Endothelial cell of umbilical vein (primary cell): Measurements from ENCODE around the gene MAP4K5. TPM values are rescaled to one million over a fixed set of nuclear protein-coding genes. Genes with fewer than 3 reads are reported as not detected.

Experiments
- BruUV-seq: library from RNA; stranded (reverse); fragments of 400-500 nt; replicated peaks from 2 replicates; lab custom pipeline; 2021; lab: Mats Ljungman, UMichigan
- CTCF ChIA-PET: fragments of 300-600, 350-600 bp; sonication (Branson Sonifier 250); formaldehyde crosslinking; loops from one replicate; lab custom pipeline; 2021; ENCODE audit warnings: antibody characterized with exemption, inconsistent platforms; lab: Charles Lee
- POLR2A ChIA-PET: fragments of 300-600, 350-600 bp; sonication (Branson Sonifier 250); formaldehyde crosslinking; loops from one replicate; lab custom pipeline; 2021; ENCODE audit warnings: antibody characterized with exemption, inconsistent platforms; lab: Charles Lee
- DNase-seq: peaks from one replicate; pipeline ENCODE4 v3.0.0-alpha.2; 2011; ENCODE audit warnings: low read depth, low spot score
- FAIRE-seq: peaks from 2 replicates; lab custom pipeline; 2011; peaks lifted over from hg19 to GRCh38; lab: Jason Lieb, UNC
- H2AFZ ChIP-seq: 2 replicates; pipeline ENCODE4 v1.6.0; 2012; ENCODE audit warnings: low read depth, low read length, control low read depth, inconsistent platforms
- H3K27ac ChIP-seq: 2 replicates; pipeline ENCODE4 v1.5.1; 2011; ENCODE audit warnings: low read depth, mild to moderate bottlenecking, control low read depth, low read length, moderate library complexity; ENCODE audit not compliant: insufficient read depth
- H3K27me3 ChIP-seq, 2 experiments: 2 replicates each; pipeline versions ENCODE4 v1.6.0 to v1.6.1; 2011; ENCODE audit warnings: low read length in 2 of 2, mixed read lengths in 1 of 2; ENCODE audit not compliant: control insufficient read depth in 2 of 2, insufficient read depth in 2 of 2
- H3K36me3 ChIP-seq, 2 experiments: 2 replicates in 1 of 2; 3 replicates in 1 of 2; pipeline ENCODE4 v1.5.1; 2011; ENCODE audit warnings: low read length in 2 of 2, mild to moderate bottlenecking in 1 of 2, moderate library complexity in 1 of 2; ENCODE audit not compliant: control insufficient read depth in 2 of 2, insufficient read depth in 2 of 2; ENCODE audit errors: extremely low read depth in 1 of 2
- H3K4me1 ChIP-seq: 3 replicates; pipeline ENCODE4 v1.5.1; 2011; ENCODE audit warnings: mild to moderate bottlenecking, low read length; ENCODE audit not compliant: control insufficient read depth, insufficient read depth; ENCODE audit errors: extremely low read depth
- H3K4me2 ChIP-seq: 2 replicates; pipeline ENCODE4 v1.6.1; 2011; ENCODE audit warnings: low read length, control low read depth, mixed read lengths; ENCODE audit not compliant: insufficient read depth
- H3K4me3 ChIP-seq, 3 experiments: fragments of 200-600 bp in 1 of 3; sonication (generic), shearing (Covaris generic) in 1 of 3; replicated peaks in 1 of 3; 2 replicates each; pipeline ENCODE4 v1.5.1; 2011 to 2016; ENCODE audit warnings: control low read depth in 3 of 3, low read length in 3 of 3, mild to moderate bottlenecking in 2 of 3, inconsistent platforms in 1 of 3, low read depth in 1 of 3, moderate library complexity in 1 of 3; ENCODE audit not compliant: insufficient read depth in 1 of 3
- H3K79me2 ChIP-seq: 2 replicates; pipeline ENCODE4 v1.6.0; 2012; ENCODE audit warnings: low read length, inconsistent platforms; ENCODE audit not compliant: control insufficient read depth, insufficient read depth
- H3K9ac ChIP-seq: replicated peaks from 2 replicates; pipeline ENCODE3; 2011; ENCODE audit warnings: low read length, control low read depth; ENCODE audit not compliant: insufficient read depth; ENCODE audit errors: extremely low read depth
- H3K9me1 ChIP-seq: replicated peaks from 3 replicates; pipeline ENCODE4 v1.6.0; 2011; ENCODE audit warnings: mild to moderate bottlenecking, low read length; ENCODE audit not compliant: control insufficient read depth, insufficient read depth; ENCODE audit errors: extremely low read depth
- H3K9me3 ChIP-seq: replicated peaks from 2 replicates; pipeline ENCODE4 v1.5.1; 2012; ENCODE audit warnings: low read length, inconsistent platforms; ENCODE audit not compliant: control insufficient read depth, insufficient read depth
- H4K20me1 ChIP-seq: replicated peaks from 2 replicates; pipeline ENCODE3; 2011; ENCODE audit warnings: mild to moderate bottlenecking, low read length; ENCODE audit not compliant: control insufficient read depth, insufficient read depth; ENCODE audit errors: extremely low read depth
- CTCF ChIP-seq, 2 donors: IDR thresholded peaks; 1 replicate in 1 of 2; 2 replicates in 1 of 2; pipeline ENCODE4 v1.5.1; 2011; ENCODE audit warnings: low read length in 2 of 2, mild to moderate bottlenecking in 2 of 2, moderate library complexity in 2 of 2, control low read depth in 1 of 2, inconsistent platforms in 1 of 2, low read depth in 1 of 2; ENCODE audit not compliant: insufficient read depth in 1 of 2; ENCODE audit errors: extremely low read depth in 1 of 2
- EZH2 ChIP-seq: IDR thresholded peaks from 2 replicates; pipeline ENCODE4 v1.6.1; 2012; ENCODE audit warnings: borderline replicate concordance, low read depth, mild to moderate bottlenecking, moderate library complexity, low read length, inconsistent platforms; ENCODE audit not compliant: severe bottlenecking
- FOS ChIP-seq: IDR thresholded peaks from 2 replicates; pipeline ENCODE4 v1.6.1; 2011; ENCODE audit warnings: mild to moderate bottlenecking, low read length, moderate library complexity, borderline replicate concordance; ENCODE audit not compliant: insufficient read depth
- GATA2 ChIP-seq: IDR thresholded peaks from 2 replicates; pipeline ENCODE4 v1.7.0; 2011; ENCODE audit warnings: low read depth, mild to moderate bottlenecking, moderate library complexity, mixed read lengths, low read length; ENCODE audit not compliant: insufficient read length, insufficient read depth
- JUN ChIP-seq: IDR thresholded peaks from 2 replicates; pipeline ENCODE4 v1.6.1; 2011; ENCODE audit warnings: borderline replicate concordance, low read depth; ENCODE audit not compliant: insufficient read length, insufficient read depth
- MAX ChIP-seq: IDR thresholded peaks from 2 replicates; pipeline ENCODE4 v1.6.1; 2011; ENCODE audit not compliant: insufficient read depth, insufficient read length
- MYC ChIP-seq: IDR thresholded peaks from one replicate; pipeline ENCODE4 v1.6.1; 2011; ENCODE audit warnings: mild to moderate bottlenecking, low read depth, low read length
- POLR2A ChIP-seq: IDR thresholded peaks from 2 replicates; pipeline ENCODE4 v1.6.1; 2012; ENCODE audit warnings: low read depth, mild to moderate bottlenecking, control low read depth, low read length
- POLR2AphosphoS5 ChIP-seq: IDR thresholded peaks from 2 replicates; pipeline ENCODE4 v1.6.1; 2012; ENCODE audit warnings: low read depth, mild to moderate bottlenecking, control low read depth, low read length, moderate library complexity; ENCODE audit not compliant: insufficient read depth
- dilution Hi-C: fragments of 300-500 bp; cut with MboI; formaldehyde crosslinking; loops from one replicate; pipeline ENCODE4 v1.15.0; 2019; ENCODE audit warnings: low sequenced_read_pairs; ENCODE audit not compliant: extremely low pct_ligation_motif_present
- intact Hi-C: fragments of 100-400 bp; cut with micrococcal nuclease; formaldehyde crosslinking; loops from one replicate; pipeline ENCODE4 v1.10.0; 2022
- polyA plus RNA-seq, 4 experiments: library from polyadenylated mRNA; depleted of rRNA in 3 of 4; stranded (reverse) in 3 of 4; unstranded in 1 of 4; fragments of >200 nt; gene quantifications; 2 replicates each; pipeline versions ENCODE4 v1.2.1 to v1.2.3, GENCODE V29; 2011 to 2012; ENCODE audit warnings: missing spikeins in 1 of 4
- total RNA-seq: library from RNA; stranded (reverse); gene quantifications from 2 replicates; pipeline ENCODE4 v1.2.3, GENCODE V29; 2021

Gene MAP4K5
- total and polyA plus RNA-seq, 2 donors (not counting 3 experiments of a cell fraction or from before 2014, with no cell fraction given) = 17.4 to 73.7 TPM

- no peak overlapping the region for H3K4me3 ChIP-seq
- H3K9ac ChIP-seq = no peak overlapping the region
- intact Hi-C loops = no loop called here
- no peaks in the 10 kb centered on the region for H3K4me1 ChIP-seq
- DNase-seq = no peak
- no peak for FAIRE-seq
- ChIA-PET POLR2A (no interaction called here), CTCF (interaction anchor here (0.7 kb wide), 1 partner anchor 19 kb away, joined by 4 read pairs; no protein-coding TSS in a partner anchor)
- no peaks in the 10 kb centered on the region for H3K9me1 ChIP-seq
- dilution Hi-C loops = no loop called here
- no peaks in the 10 kb centered on the region for H3K79me2 ChIP-seq
- H3K36me3 ChIP-seq = peaks cover 0 to 4% of the 10 kb centered on the region in 2 experiments
- H3K27ac ChIP-seq = no peak overlapping the region
- no peaks in the 10 kb centered on the region for H3K27me3 ChIP-seq
- no TSS peak for BruUV-seq
- H3K9me3 ChIP-seq = no peaks in the 10 kb centered on the region
- H2AFZ ChIP-seq = no peak overlapping the region
- no peak overlapping the region for H3K4me2 ChIP-seq
- no peaks in the 10 kb centered on the region for H4K20me1 ChIP-seq
- no peak for TF ChIP-seq GATA2
- no peak for TF ChIP-seq EZH2
- TF ChIP-seq POLR2AphosphoS5 = no peak
- TF ChIP-seq CTCF (IDR thresholded peaks at IDR 0.05; ENCODE audit: extremely low read depth in 1 of 2, insufficient read depth in 1 of 2, low read depth in 1 of 2, low read length in 2 of 2) = no peak
- TF ChIP-seq JUN = no peak
- no peak for TF ChIP-seq POLR2A
- TF ChIP-seq MYC = no peak
- no peak for TF ChIP-seq FOS
- no peak for TF ChIP-seq MAX
These were observed 151.9 kb downstream of the MAP4K5 start for GRCh38 chr14:50380455-50380854.
